ENCODE data around the gene AGBL4. TPM values are rescaled to one million over a fixed set of nuclear protein-coding genes. Genes with fewer than 3 reads are reported as not detected.

AGBL4 gene
- total RNA-seq, 3 donors from 2014 or later: 0.46 to 0.57 TPM; not detected in 1

DNA sequence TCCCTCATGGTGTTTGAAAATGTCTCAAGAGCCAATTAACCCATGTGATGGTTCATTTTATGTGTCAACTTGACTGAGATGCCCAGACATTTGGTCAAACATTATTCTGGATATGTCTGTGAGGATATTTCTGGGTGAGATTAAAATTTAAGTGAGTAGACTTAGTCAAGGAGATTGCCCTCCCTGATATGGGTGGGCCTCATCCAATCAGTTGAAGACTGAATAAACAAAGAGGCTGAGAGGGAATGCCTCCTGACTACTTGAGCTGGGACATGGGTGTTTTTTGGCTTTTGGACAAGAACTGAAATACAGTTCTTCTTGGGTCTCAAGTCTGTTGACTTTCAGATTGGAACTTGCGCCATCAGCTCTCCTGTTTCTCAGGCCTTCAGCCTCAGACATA is 1462.3 kb downstream of the AGBL4 start:
- no peak for DNase-seq
- TF ChIP-seq, protein P1, sequence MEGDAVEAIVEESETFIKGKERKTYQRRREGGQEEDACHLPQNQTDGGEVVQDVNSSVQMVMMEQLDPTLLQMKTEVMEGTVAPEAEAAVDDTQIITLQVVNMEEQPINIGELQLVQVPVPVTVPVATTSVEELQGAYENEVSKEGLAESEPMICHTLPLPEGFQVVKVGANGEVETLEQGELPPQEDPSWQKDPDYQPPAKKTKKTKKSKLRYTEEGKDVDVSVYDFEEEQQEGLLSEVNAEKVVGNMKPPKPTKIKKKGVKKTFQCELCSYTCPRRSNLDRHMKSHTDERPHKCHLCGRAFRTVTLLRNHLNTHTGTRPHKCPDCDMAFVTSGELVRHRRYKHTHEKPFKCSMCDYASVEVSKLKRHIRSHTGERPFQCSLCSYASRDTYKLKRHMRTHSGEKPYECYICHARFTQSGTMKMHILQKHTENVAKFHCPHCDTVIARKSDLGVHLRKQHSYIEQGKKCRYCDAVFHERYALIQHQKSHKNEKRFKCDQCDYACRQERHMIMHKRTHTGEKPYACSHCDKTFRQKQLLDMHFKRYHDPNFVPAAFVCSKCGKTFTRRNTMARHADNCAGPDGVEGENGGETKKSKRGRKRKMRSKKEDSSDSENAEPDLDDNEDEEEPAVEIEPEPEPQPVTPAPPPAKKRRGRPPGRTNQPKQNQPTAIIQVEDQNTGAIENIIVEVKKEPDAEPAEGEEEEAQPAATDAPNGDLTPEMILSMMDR (IDR thresholded peaks at IDR 0.05): no peak
- intact Hi-C loops (cut with DNase I, micrococcal nuclease): no loop called here

GRCh38 chr1:48560577-48560976 is 1463.2 kb downstream of the AGBL4 start:
- TF ChIP-seq, protein P1 (IDR thresholded peaks at IDR 0.05): no peak
- intact Hi-C loops (cut with DNase I, micrococcal nuclease): no loop called here

More for the DNA sequence above, 1462.3 kb downstream of the AGBL4 start:
- Histone ChIP-seq H3K9me3 (no peaks in the 10 kb centered on the region), H3K4me1 (ENCODE audit: low read depth) (no peaks in the 10 kb centered on the region), H3K4me3 (no peak overlapping the region), H3K36me3 (ENCODE audit: low read depth) (no peaks in the 10 kb centered on the region)
- ATAC-seq: no peak

DNA sequence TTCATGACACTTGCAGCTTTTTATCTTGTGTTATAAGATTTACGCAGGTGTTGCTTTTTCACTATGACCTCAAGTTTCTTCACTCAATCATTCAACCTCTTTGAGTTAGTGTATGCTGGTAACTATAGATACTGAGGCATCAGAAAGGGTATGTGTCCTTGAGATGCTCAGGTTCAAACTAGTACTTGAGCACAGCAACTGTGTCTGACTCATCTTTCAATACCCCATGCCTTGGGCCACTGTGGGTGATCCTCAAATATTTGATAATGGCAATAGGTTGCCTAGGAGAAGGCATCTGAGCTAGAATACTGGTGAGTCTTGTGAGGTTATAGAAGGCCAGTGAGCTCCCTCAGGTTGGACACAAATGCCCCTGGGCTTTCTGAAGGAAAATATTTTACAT is 1463.6 kb downstream of the AGBL4 start:
- ATAC-seq: no peak
- Histone ChIP-seq H3K4me1 (ENCODE audit: low read depth) (no peaks in the 10 kb centered on the region), H3K36me3 (ENCODE audit: low read depth) (no peaks in the 10 kb centered on the region), H3K9me3 (no peaks in the 10 kb centered on the region), H3K4me3 (no peak overlapping the region)
- TF ChIP-seq, protein P1 (IDR thresholded peaks at IDR 0.05): no peak
- DNase-seq: no peak
- intact Hi-C loops (cut with DNase I, micrococcal nuclease): no loop called here

More at GRCh38 chr1:48560577-48560976, 1463.2 kb downstream of the AGBL4 start:
- no peaks in the 10 kb centered on the region for H3K36me3 ChIP-seq (ENCODE audit: low read depth)
- ATAC-seq (no peak), DNase-seq (no peak)
- H3K4me3 ChIP-seq: no peak overlapping the region
- no peaks in the 10 kb centered on the region for H3K9me3 ChIP-seq
- H3K4me1 ChIP-seq (ENCODE audit: low read depth): no peaks in the 10 kb centered on the region

DNA sequence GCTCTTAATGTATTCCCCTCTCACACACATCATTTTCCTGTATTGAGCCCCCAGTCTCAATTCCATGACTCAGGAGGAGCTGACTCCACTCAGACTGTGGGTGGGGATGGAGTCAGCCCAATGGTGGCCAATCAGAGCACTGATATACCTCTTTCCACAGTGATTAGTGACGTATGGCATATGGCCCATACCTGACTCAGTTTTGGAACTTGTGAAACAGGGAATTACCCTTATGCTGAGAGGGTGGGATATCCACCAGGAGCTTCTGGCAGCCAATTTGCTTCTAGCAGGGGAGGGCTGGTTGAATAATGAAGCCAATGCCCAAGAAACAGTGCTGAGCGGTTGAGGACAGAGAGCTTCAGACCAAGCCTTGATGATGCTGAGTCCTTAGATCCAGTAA is 1465.4 kb downstream of the AGBL4 start:
- ATAC-seq (no peak), DNase-seq (no peak)
- intact Hi-C loops (cut with DNase I, micrococcal nuclease): no loop called here
- Histone ChIP-seq H3K36me3 (ENCODE audit: low read depth) (no peaks in the 10 kb centered on the region), H3K4me1 (ENCODE audit: low read depth) (no peaks in the 10 kb centered on the region), H3K9me3 (no peaks in the 10 kb centered on the region), H3K4me3 (no peak overlapping the region)
- TF ChIP-seq, protein P1 (IDR thresholded peaks at IDR 0.05): no peak

GRCh38 chr1:48556186-48556850 is 1467.4 kb downstream of the AGBL4 start:
- intact Hi-C loops (cut with DNase I, micrococcal nuclease): no loop called here
- ATAC-seq (no peak), DNase-seq (no peak)
- TF ChIP-seq, protein P1 (IDR thresholded peaks at IDR 0.05): no peak
- no peaks in the 10 kb centered on the region for H3K36me3 ChIP-seq (ENCODE audit: low read depth)
- H3K4me1 ChIP-seq (ENCODE audit: low read depth): no peaks in the 10 kb centered on the region
- no peaks in the 10 kb centered on the region for H3K9me3 ChIP-seq
- no peak overlapping the region for H3K4me3 ChIP-seq
